ENCODE data around the gene SLCO2A1. TPM values are rescaled to one million over a fixed set of nuclear protein-coding genes. Genes with fewer than 3 reads are reported as not detected.

SLCO2A1 gene
- total RNA-seq, 1 donor from 2014 or later, result not detected

DNA sequence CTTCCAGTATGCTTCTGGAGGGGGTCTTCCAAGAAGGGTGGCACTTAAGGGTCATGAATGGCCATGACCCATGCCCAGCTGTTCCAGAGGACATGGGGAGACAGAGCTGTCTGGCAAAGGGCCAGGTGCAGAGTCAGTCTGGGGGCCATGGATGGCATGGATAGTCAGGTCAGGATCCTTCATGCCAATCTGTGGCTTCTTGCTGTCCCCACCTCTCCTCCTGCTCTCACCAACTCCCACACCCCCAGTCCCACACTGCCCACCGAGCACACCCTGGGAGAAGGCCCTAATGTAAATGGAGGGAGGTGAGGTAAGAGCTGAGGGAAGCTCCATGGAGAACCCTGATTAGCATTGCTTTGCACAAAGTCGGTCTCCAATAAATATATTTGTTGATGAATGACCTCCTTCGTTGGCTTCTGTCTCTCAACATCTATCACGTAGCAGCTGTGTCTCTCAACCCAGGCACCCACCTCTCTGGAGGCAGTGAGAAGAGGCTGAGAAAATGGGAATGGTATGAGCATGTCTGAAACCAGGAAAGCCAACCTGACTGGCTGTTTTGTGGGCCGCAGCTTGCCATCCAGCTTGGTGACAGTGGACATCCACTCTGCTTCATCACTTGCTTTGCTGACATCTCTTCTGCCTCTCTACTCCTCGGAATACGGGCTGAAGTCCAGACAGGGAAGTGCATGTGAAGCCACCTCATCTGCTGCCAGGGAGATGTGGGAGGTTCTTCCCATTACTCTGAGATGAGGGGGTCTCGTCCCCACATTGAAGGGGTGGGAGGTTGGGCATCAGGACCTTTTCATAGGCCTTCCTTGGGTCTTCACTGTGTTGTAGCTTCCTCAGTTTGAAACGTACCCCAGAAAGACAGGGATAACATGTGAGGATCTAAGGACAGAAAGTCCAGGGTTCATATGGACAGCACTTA lies 96.4 kb downstream of the SLCO2A1 start:
- no peak for DNase-seq
- intact Hi-C loops (cut with micrococcal nuclease), result no loop called here
- Mint-ChIP-seq H3K27ac (no peak overlapping the region), H3K36me3 (ENCODE audit: low read depth) (no peaks in the 10 kb centered on the region), H3K4me3 (no peak overlapping the region), H3K27me3 (peaks cover 11% of the 10 kb centered on the region), H3K9me3 (no peaks in the 10 kb centered on the region), H3K4me1 (no peaks in the 10 kb centered on the region)

DNA sequence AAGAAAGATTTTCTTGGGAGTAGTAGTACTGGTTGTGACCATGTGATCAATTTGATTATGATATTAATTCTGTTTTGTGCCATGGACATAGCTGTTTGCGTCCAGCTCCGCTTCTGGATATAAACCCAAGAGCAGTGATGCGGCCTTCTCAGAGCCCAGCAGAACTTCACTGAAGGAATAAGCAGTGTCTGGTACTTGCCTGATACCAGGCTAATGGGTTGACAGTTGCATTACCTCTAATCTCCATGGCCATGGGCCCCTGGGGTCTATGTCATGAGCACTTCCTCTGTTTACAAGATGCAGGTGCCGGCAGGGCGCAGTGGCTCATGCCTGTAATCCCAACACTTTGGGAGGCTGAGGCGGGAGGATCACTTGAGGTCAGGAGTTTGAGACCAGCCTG lies 97.7 kb downstream of the SLCO2A1 start:
- peaks cover 17% of the 10 kb centered on the region for H3K27me3 Mint-ChIP-seq
- H3K4me1 Mint-ChIP-seq, result peaks cover 5% of the 10 kb centered on the region
- no peak for DNase-seq
- H3K36me3 Mint-ChIP-seq (ENCODE audit: low read depth), result no peaks in the 10 kb centered on the region
- no peak overlapping the region for H3K27ac Mint-ChIP-seq
- no peak overlapping the region for H3K4me3 Mint-ChIP-seq
- intact Hi-C loops (cut with micrococcal nuclease), result no loop called here
- H3K9me3 Mint-ChIP-seq, result no peaks in the 10 kb centered on the region

DNA sequence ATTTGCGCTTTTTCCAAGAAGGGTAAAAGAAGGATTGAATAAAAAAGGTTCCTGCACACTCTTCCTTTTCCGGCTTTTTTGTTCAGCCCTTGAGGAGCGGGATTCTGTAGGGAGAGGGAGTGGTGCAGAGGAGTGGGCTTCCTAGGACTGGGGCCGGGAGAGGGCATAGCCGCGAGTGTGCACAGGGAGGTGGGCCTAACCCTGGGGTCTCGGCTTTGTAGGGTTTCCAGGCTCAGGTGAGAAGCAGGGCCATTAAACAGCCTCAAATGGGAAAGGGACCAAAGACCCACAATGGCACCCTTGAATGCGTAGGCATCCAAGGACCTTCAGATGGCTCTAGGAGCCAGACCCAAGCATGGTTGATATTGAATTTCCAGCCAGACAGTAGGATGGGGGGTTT lies 98.6 kb downstream of the SLCO2A1 start:
- intact Hi-C loops (cut with micrococcal nuclease), result no loop called here
- DNase-seq, result no peak
- H3K4me3 Mint-ChIP-seq, result no peak overlapping the region
- H3K36me3 Mint-ChIP-seq (ENCODE audit: low read depth), result no peaks in the 10 kb centered on the region
- no peak overlapping the region for H3K27ac Mint-ChIP-seq
- no peaks in the 10 kb centered on the region for H3K9me3 Mint-ChIP-seq
- H3K27me3 Mint-ChIP-seq, result peaks cover 22% of the 10 kb centered on the region
- peaks cover 5% of the 10 kb centered on the region for H3K4me1 Mint-ChIP-seq

DNA sequence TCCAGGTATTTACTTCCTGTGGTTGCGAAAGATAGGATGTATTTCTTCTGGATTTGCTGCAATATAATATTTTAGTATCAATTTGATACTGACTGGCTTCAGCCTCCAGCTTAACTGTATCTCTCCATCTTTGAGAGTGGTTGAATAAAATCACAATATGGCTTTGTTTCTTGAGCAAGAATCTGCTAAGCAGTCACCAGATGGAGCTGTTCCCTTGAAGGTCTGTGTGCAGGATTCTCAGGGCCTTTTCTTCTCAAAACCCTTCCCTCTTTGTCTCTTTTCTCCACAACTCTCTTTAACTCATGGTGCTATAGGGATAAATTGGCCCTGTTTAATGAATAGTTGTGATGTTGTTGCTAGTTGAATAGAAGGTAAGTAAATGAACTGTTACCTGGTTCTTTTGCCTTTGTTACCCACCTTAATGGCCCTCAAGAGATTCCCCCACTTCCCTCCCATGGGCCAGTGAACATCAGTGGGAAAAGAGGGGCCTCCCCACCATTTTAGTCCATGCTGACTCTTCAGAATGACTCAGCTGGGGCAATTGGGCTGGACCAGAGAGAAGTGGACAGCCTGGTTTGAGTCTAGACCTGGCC lies 99.3 kb downstream of the SLCO2A1 start:
- intact Hi-C loops (cut with micrococcal nuclease), result no loop called here
- Mint-ChIP-seq H3K4me3 (no peak overlapping the region), H3K36me3 (ENCODE audit: low read depth) (no peaks in the 10 kb centered on the region), H3K4me1 (peaks cover 5% of the 10 kb centered on the region), H3K9me3 (no peaks in the 10 kb centered on the region), H3K27me3 (peaks cover 22% of the 10 kb centered on the region), H3K27ac (no peak overlapping the region)
- DNase-seq, result no peak

DNA sequence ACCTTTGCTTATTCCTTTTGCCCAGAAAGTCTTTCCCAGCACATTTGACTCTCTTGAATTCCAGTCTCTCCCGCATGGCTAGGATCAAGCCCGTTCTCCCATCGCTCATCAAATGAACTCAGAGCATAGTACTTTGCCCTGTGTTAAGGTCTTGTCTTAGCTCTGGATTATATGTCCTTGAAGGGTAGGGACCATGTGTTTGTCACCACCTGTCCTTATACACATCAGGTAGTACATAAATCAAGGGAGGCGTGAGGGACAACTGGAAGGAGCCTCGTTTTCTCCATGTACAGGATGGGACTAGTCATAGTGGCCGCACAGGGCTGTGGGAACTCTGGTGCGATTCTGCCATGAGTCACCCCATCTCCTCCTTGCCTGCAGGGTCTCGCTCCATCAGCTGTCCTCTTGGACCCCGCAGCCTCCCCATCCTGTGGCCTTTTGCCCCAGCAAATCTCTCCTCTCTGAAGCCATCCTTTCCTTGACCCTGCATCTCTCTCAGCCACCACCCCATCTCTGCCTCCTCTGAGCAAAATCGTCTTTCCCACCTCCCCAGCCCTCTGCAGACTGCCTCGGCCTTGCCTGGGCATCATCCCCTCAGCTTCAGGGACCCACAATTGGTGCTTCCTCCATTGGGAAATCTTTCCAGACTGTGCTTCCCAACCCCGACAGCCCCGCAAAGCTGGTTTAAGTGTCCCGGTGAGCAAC lies 100.7 kb downstream of the SLCO2A1 start:
- no peak overlapping the region for H3K4me3 Mint-ChIP-seq
- H3K9me3 Mint-ChIP-seq, result no peaks in the 10 kb centered on the region
- intact Hi-C loops (cut with micrococcal nuclease), result loop anchor here (1.0 to 10.0 kb wide), 5 partner anchors 110 to 1207 kb away; partner anchors contain the start of genes ANAPC13, CEP63 and NPHP3
- peaks cover 5% of the 10 kb centered on the region for H3K4me1 Mint-ChIP-seq
- no peak overlapping the region for H3K27ac Mint-ChIP-seq
- no peaks in the 10 kb centered on the region for H3K36me3 Mint-ChIP-seq (ENCODE audit: low read depth)
- peaks cover 30% of the 10 kb centered on the region for H3K27me3 Mint-ChIP-seq
- DNase-seq, result peak; percentile 51

DNA sequence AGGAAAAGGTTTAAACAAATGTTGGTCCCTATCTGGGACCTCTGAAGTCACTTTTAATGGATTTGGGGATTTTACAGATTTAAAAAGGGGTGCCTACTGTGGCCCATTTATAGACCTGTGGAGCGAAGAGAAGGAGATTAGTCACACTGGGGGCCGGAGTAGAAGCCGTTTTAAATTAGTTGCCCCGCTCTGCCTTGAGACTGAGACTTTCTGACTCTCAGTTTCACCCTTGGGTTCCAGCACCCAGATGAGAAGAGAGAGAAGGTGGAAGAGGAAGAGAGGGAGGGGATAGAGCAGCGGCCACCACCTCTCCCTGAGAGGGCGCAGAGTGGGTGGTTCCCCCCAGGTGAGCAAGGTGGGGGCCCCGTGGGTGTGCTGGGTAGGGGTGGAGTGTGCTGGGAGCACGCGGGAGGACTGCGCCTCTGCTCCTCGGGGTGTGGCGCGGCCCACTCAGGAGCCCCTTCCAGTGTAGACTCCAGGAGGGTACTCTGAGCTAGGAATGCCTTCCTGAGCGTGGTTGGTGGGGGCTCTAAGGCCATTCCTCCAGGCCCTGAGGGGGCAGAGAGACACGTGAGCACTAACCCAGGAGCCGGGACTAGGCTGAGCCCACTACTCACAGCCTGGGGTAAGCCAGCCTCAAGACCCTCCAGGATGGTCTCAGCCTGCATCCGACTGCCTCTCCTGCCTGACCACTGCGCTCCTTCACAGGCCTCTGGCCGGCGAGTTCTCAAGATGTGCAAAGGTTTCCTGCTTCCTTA lies 101.4 kb downstream of the SLCO2A1 start:
- peak overlapping the region; percentile 64 for H3K4me3 Mint-ChIP-seq
- intact Hi-C loops (cut with micrococcal nuclease), result loop anchor here (1.0 to 10.0 kb wide), 5 partner anchors 109 to 1206 kb away; partner anchors contain the start of genes ANAPC13, CEP63 and NPHP3
- H3K4me1 Mint-ChIP-seq, result peaks cover 5% of the 10 kb centered on the region

DNA sequence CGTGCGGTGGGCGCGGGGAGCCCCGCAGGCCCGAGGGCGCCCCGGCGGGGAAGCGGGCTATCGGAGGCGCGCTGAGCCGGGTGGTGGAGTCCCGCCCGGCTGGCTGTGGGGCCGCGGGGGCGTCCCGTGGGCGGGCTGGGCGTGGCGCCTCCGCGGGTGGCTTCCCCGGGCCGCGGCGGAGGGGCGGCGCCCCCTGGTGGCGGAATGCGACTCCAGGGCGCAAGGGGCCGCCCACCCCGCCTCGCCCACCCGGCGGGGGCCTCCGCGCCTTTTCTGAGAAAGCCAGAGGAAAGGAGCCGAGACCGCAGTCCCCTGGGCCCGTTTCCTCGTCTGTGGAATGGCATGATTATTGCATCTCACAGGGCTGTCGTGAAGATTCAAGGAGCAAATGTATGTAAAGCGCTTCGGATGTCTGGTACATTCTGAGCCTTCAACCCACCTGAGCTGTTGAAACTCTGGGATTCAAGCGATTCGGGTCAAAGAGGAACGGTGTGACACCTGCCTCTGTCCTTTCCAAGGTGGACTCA lies 102.1 kb downstream of the SLCO2A1 start:
- no peaks in the 10 kb centered on the region for H3K36me3 Mint-ChIP-seq (ENCODE audit: low read depth)
- H3K27me3 Mint-ChIP-seq, result peaks cover 33% of the 10 kb centered on the region
- DNase-seq, result peak; percentile 92
- intact Hi-C loops (cut with micrococcal nuclease), result loop anchor here (1.0 to 10.0 kb wide), 6 partner anchors 108 to 1205 kb away; partner anchors contain the start of genes ANAPC13, CEP63 and NPHP3
- no peaks in the 10 kb centered on the region for H3K9me3 Mint-ChIP-seq
- peak overlapping the region; percentile 64 for H3K4me3 Mint-ChIP-seq
- peaks cover 5% of the 10 kb centered on the region for H3K4me1 Mint-ChIP-seq
- no peak overlapping the region for H3K27ac Mint-ChIP-seq

More for the DNA sequence above, 101.4 kb downstream of the SLCO2A1 start:
- Mint-ChIP-seq H3K27me3 (peaks cover 32% of the 10 kb centered on the region), H3K27ac (no peak overlapping the region), H3K9me3 (no peaks in the 10 kb centered on the region), H3K36me3 (ENCODE audit: low read depth) (no peaks in the 10 kb centered on the region)
- DNase-seq, result peak; percentile 46

DNA sequence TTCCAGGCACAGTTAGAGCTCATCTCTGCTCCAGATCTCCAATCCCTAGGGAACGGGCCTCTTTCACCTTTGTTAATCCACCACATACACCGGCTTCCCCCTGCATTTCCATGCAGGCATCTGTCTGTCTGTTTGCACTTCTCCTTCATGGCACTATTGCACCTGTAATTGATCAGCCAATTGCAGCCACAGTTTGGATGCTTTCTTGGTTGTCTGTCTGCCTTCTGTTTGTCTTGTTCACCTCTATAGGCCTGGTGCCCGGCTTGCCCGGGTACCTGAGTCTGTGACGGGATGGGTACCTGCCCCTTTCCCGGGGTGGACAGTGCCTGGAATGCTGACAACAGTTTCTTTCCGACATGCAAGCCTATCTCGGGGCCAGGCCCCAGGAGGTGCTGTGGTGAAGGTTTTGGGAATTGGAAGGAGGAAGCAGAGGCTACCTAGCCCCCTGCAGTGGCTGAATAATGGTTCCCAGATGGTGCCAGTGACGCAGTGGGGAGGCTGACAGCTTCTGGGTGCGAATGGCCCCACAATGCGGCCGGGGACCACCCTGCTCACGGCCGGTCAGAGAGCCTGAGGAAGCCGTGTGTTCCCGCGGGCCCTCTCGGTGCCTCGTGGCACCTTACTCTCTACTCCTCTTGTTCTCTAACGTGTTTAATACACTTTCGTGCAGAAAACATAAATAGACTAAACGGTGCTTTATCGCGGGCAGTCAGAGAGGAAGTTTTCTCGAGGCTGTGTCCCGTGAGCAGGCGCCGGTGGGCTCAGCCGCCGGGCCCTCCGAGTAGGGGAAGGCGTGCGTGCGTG lies 102.8 kb downstream of the SLCO2A1 start:
- peak; percentile 54 for DNase-seq
- Mint-ChIP-seq H3K4me3 (peak overlapping the region; percentile 58), H3K27ac (no peak overlapping the region), H3K27me3 (peaks cover 36% of the 10 kb centered on the region), H3K9me3 (no peaks in the 10 kb centered on the region), H3K4me1 (peaks cover 5% of the 10 kb centered on the region), H3K36me3 (ENCODE audit: low read depth) (no peaks in the 10 kb centered on the region)
- intact Hi-C loops (cut with micrococcal nuclease), result loop anchor here (1.0 to 10.0 kb wide), 5 partner anchors 264 to 1205 kb away; partner anchors contain the start of genes ANAPC13, CEP63 and NPHP3

DNA sequence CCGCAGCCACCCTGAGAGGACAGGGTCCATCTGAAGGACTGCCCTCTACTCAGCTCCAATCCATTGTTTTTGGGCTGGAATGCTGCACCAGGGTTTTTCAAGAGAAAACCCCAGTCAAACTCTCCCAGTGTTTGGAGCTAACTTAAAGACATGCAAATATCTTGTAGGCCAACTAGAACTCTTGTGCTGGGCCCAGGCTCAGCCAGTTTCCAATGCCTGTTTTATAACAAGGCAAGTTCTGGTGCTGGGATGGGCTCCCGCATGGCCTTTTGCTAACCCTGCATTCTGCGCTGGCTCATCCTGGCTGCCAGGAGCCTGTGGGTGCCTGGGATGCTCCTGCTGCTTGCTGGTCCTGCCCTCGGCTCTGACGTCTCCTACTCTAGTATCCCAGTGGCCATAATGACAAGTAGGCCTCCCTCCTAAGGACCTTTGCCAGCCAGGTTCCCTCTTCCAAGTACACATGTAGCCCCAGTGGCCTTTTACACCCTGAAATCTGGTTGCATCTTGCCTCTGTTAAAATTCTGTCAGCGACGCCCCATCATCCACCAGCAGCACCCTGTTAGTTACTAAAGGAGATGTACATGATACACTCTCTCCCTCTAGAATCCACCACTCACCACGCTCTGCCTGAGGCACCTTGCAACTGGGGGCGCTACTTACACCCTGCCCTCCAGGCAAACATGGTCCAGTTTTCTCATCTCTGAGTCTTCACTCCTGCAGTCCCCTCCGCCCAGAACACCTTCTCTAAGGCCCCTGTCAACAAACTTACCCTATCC lies 103.6 kb downstream of the SLCO2A1 start:
- Mint-ChIP-seq H3K9me3 (no peaks in the 10 kb centered on the region), H3K4me1 (peaks cover 5% of the 10 kb centered on the region), H3K4me3 (no peak overlapping the region), H3K27me3 (peaks cover 42% of the 10 kb centered on the region), H3K36me3 (ENCODE audit: low read depth) (no peaks in the 10 kb centered on the region), H3K27ac (no peak overlapping the region)
- peak; percentile 55 for DNase-seq
- intact Hi-C loops (cut with micrococcal nuclease), result loop anchor here (5.0 to 10.0 kb wide), 4 partner anchors 269 to 1204 kb away; partner anchors contain the start of genes ANAPC13, CEP63 and NPHP3

DNA sequence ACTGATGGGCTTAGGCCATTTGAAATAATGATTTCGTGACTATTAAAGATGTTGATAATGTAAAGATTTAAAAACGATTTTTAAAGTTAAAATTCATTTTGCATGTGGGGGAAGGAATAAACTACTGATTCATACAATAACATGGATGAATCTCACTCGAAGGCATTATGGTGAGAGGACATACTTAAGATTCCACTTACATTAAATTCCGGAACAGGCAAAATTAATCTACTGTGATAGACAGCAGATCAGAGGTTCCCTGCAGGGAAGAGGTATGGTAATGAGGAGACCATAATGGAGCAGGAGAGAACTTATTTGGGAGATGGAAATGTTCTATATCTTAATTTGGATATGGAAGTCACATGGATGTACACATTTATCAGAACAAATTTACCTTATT lies 105.7 kb downstream of the SLCO2A1 start:
- intact Hi-C loops (cut with micrococcal nuclease), result loop anchor here (10.0 kb wide), 3 partner anchors 271 to 561 kb away; partner anchors contain the start of genes ANAPC13 and CEP63

DNA sequence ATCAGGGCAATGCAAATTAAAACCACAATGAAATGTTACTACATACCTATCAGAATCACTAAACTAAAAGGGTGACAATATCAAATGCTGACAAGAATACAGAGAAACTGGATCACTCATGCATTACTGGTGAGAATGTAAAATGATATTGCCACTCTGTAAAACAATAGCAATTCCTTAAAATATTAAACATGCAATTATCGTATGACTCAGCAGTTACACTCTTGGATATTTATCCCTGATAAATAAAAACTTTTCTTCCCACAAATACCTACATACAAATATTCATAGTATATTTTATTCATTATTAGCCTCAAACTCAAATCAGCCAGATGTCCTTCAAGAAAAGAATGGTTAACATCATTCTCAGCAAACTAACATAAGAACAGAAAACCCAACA lies 108.1 kb downstream of the SLCO2A1 start:
- Mint-ChIP-seq H3K36me3 (ENCODE audit: low read depth) (no peaks in the 10 kb centered on the region), H3K4me1 (no peaks in the 10 kb centered on the region), H3K27ac (no peak overlapping the region), H3K4me3 (no peak overlapping the region), H3K9me3 (peaks cover 4% of the 10 kb centered on the region), H3K27me3 (peaks cover 43% of the 10 kb centered on the region)
- intact Hi-C loops (cut with micrococcal nuclease), result loop anchor here (10.0 kb wide), 3 partner anchors 273 to 563 kb away; partner anchors contain the start of genes ANAPC13 and CEP63
- DNase-seq, result no peak

More for the DNA sequence above, 105.7 kb downstream of the SLCO2A1 start:
- peaks cover 5% of the 10 kb centered on the region for H3K4me1 Mint-ChIP-seq
- no peaks in the 10 kb centered on the region for H3K9me3 Mint-ChIP-seq
- no peak overlapping the region for H3K27ac Mint-ChIP-seq
- H3K27me3 Mint-ChIP-seq, result peaks cover 48% of the 10 kb centered on the region
- no peak overlapping the region for H3K4me3 Mint-ChIP-seq
- DNase-seq, result no peak
- H3K36me3 Mint-ChIP-seq (ENCODE audit: low read depth), result no peaks in the 10 kb centered on the region
